Endometrium (tissue), 2 donors: ENCODE data around the gene MKRN2OS.

ENCODE experiments used
- FAIRE-seq: peaks from 2 replicates; lab custom pipeline; 2012; peaks lifted over from hg19 to GRCh38; lab: Jason Lieb, UNC
- donor health status: control.
- donor health status: control.

The MKRN2OS gene

GRCh38 chr3:12545473-12545791, at the start of gene MKRN2OS:
Gene MKRN2OS (minus strand): TSS chr3:12545499. CDS start chr3:12545464, 35 bp downstream.
- FAIRE-seq, result no peak

GRCh38 chr3:12593473-12593872, 48.2 kb upstream of the MKRN2OS start:
- FAIRE-seq, result no peak

GRCh38 chr3:12591997-12592715, 46.9 kb upstream of the MKRN2OS start:
- FAIRE-seq, result no peak

- no peak for FAIRE-seq
Measured at GRCh38 chr3:12591456-12591855, 46.2 kb upstream of the MKRN2OS start.

- FAIRE-seq, result no peak
Measured at GRCh38 chr3:12590096-12590495, 44.8 kb upstream of the MKRN2OS start.

GRCh38 chr3:12588039-12589009, 43.0 kb upstream of the MKRN2OS start:
- FAIRE-seq, result no peak

- no peak for FAIRE-seq
Measured at GRCh38 chr3:12586403-12586802, 41.1 kb upstream of the MKRN2OS start.

GRCh38 chr3:12585970-12586369, 40.7 kb upstream of the MKRN2OS start:
- FAIRE-seq, result no peak

- no peak for FAIRE-seq
Measured at GRCh38 chr3:12585181-12585580, 39.9 kb upstream of the MKRN2OS start.

GRCh38 chr3:12584083-12584482, 38.8 kb upstream of the MKRN2OS start:
- FAIRE-seq, result no peak

GRCh38 chr3:12583280-12583679, 38.0 kb upstream of the MKRN2OS start:
- FAIRE-seq, result no peak

GRCh38 chr3:12582730-12583129, 37.4 kb upstream of the MKRN2OS start:
- FAIRE-seq, result no peak

- FAIRE-seq, result no peak
Measured at GRCh38 chr3:12579905-12580304, 34.6 kb upstream of the MKRN2OS start.

GRCh38 chr3:12579456-12579855, 34.2 kb upstream of the MKRN2OS start:
- FAIRE-seq, result no peak

GRCh38 chr3:12578742-12579141, 33.4 kb upstream of the MKRN2OS start:
- no peak for FAIRE-seq

- no peak for FAIRE-seq
Measured at GRCh38 chr3:12577379-12577778, 32.1 kb upstream of the MKRN2OS start.

GRCh38 chr3:12574661-12575060, 29.4 kb upstream of the MKRN2OS start:
- FAIRE-seq, result no peak

GRCh38 chr3:12574131-12574530, 28.8 kb upstream of the MKRN2OS start:
- no peak for FAIRE-seq

- FAIRE-seq, result no peak
Measured at GRCh38 chr3:12571986-12572385, 26.7 kb upstream of the MKRN2OS start.

GRCh38 chr3:12569836-12570235, 24.5 kb upstream of the MKRN2OS start:
- FAIRE-seq, result no peak

- FAIRE-seq, result no peak
Measured at GRCh38 chr3:12568747-12569146, 23.4 kb upstream of the MKRN2OS start.

- FAIRE-seq, result no peak
Measured at GRCh38 chr3:12566976-12567375, 21.7 kb upstream of the MKRN2OS start.

GRCh38 chr3:12562451-12562850, 17.2 kb upstream of the MKRN2OS start:
- FAIRE-seq, result no peak
